HG03196 (cell line): Measurements from ENCODE around the gene KSR1.
"Not testable (repeated sequence)": the region's sequence is repeated elsewhere in the genome, so short reads cannot be mapped to it uniquely, and the experiment has no call there.

ENCODE experiments used
- ATAC-seq: cut with Tn5 transposase; IDR thresholded peaks from one replicate; pipeline ENCODE4 v1.9.1; 2021; ENCODE audit not compliant: unreplicated experiment

The KSR1 gene

GRCh38 chr17:27425991-27426390, 30.3 kb upstream of the KSR1 start:
- ATAC-seq: no peak

GRCh38 chr17:27426471-27426870, 29.8 kb upstream of the KSR1 start:
- ATAC-seq: not testable (repeated sequence)

GRCh38 chr17:27427166-27427862, 28.9 kb upstream of the KSR1 start:
- not testable (repeated sequence) for ATAC-seq

DNA sequence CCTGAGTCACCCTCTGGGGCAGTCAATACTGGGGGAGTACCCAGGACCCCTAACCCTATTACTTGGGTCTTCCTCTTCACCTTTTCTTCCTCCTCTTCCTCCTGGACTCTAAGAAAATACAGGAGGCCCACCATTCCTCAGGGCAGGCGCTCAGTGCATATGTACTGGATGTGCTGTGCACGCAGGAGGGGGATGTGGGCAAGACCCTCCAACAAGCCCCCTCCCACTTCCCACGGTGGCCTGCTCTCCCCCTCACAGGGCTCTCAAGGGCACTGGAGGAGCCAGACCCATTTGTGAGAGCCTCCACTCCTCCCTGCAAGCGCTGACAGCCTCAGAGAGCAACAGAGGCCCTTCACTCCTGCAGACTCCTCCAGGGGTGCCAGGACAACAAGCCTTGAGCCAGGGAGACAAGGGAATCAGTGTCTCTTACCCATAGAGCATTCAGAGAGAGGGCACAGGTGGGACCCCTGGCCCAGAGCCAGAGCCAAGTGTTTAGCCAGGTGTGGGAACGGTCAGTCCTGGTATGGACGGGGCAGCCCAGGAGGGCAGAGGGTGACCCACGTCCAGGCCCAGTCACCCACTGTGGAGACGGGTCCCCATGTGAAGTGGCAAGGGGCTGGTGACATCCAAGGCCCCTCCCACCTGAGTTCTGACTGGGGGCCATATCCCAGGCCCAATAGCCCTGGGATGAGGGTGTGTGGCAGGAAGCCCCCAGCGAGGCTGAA, 27.3 kb upstream of the KSR1 start:
- ATAC-seq: no peak

DNA sequence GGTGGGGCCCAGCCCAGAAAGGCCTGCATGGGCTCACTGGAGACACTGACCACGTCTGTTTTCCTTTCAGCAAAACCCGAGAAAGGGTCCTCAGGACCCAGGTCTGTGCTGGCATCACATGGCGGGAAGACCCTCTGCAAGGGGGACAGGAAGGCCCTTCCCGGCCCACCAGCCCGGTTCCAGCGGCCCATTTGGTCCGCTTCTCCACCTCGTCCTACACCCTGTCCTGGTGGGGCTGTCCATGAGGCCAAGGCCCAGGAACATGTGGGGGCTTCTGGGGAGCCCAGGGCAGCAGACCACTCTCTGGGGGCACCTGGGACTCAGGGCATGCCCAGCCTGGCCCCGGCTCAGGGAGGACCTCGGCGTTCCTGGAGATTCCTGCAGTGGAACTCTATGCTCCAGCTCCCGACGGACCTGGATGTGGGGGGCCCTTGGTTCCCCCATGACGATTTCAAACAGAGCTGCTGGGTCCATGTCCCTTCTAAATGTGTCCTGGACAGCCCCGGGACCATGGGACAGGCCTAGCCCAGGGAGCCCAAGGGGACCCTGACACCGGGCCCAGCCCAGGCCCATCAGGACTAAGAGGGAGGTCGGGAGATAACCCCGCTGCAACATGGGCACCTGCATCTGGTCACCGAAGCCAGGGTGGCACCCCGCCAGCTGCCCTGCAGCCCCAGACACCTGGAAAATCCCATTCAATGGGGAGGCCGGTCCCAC, 26.4 kb upstream of the KSR1 start:
- ATAC-seq: no peak

GRCh38 chr17:27430383-27430840, 25.8 kb upstream of the KSR1 start:
- ATAC-seq: no peak

- ATAC-seq: no peak
These were observed 25.3 kb upstream of the KSR1 start for GRCh38 chr17:27430882-27431491.

- ATAC-seq: no peak
These were observed 22.7 kb upstream of the KSR1 start for GRCh38 chr17:27433521-27433920.

GRCh38 chr17:27435431-27436070, 20.7 kb upstream of the KSR1 start:
- not testable (repeated sequence) for ATAC-seq

DNA sequence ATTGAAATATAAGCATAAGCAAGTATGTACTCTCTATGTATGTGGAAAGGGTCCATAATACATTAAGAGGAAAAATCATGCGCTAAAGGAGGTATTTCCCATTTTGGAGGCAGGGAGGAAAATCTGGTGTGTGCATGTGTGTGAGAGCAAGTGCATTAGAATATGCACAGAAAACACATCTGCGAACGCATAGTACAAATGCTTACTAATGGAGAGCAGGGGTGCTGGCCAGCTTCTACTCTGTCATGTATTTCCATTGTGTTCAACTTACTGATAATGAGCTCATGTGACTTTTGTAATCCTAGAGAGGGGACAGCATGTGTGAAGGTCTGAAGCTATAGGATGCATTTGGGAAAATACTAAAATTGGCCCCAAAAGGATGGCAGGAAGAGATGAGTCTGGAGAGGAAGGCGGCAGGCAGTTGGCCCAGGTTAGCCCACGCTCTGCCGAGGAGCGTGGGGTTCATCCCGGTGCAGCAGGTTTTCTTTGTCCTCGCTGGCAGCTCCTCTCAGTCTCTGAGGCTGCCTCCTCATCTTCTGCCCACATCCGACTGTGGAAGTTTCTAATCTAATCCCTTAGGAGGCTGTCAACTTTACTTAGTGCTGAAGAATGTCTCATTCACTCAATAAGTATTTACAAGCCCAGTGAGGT, 17.8 kb upstream of the KSR1 start:
- no peak for ATAC-seq

DNA sequence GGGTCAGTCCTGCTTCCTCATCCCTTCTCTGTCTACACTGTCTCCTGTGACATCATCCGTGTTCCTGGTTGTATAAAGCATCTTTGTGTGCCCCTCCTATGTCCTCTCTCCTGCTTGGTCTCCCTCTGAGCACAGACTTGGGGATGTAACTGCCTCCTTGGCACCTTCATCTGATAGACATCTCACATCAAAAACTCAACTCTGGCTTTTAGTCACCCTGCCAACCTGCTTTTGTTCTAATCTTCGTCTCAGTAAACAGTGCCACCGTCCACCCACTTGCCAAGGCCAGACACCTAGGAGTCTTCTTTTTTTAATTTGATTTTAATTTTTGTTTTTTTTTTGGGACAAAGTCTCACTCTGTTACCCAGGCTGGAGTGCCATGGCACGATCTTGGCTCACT, 16.9 kb upstream of the KSR1 start:
- no peak for ATAC-seq

DNA sequence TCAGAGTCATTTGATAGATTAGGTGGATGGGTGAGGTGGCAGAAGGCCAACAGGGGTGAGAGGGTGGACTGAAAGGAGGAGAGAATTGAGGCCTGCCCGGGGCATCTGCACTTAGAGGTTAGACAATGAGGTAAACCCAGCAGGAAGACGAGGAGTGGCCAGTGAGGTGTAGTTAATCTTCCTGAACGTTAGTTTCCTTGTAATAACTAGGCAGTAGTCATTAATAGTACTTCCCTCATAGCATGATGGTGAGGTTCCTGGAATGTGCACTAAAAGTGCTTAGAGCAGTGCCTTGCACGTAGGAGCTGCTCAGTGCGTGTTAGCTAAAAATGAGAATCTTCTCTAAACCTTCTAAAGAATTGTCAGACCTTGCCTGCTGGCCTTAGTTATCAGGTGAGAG, 13.5 kb upstream of the KSR1 start:
- ATAC-seq: no peak

GRCh38 chr17:27443491-27443890, 12.8 kb upstream of the KSR1 start:
- ATAC-seq: no peak

DNA sequence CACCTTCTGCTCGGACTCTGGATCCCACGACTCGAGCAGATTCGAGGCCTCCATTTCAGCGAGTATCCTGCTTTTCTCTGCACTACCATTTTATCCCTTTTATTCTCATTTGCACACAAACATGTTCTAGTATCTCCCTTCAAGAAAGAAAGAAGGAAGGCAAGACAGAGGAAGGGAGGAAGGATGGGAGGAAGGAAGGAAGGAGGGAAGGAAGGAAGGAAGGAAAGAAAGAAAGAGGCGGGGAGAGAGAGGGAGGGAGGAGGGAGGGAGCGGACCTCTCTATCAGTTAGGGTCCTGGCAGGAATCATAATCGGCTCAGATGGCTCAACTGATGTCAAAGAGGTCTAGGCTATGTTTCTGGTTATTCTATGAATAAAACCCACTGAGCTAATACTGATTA, 10.3 kb upstream of the KSR1 start:
- ATAC-seq: no peak

- no peak for ATAC-seq
These were observed 9.5 kb upstream of the KSR1 start for GRCh38 chr17:27446569-27447301.

- ATAC-seq: not testable (repeated sequence)
These were observed 7.7 kb upstream of the KSR1 start for GRCh38 chr17:27448534-27448933.

DNA sequence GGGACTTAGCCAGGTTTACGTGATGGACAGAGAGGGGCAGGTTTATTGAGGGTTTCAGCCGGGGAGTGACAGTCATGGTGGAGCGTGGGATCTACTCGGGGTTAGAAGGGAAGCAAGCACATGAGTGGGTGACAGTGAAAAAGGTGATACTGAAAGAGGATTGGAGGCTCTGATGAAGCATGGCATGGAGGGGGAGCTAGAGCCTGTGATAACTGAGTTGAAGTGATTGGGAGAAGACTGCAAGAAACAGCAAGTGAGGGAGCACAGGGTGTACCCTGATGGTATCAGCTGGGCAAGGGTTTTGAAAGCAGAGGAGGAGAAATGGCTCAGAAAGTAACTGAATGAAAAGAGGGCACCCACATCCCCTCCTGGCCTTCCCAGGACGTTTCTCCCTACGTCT, 6.7 kb upstream of the KSR1 start:
- no peak for ATAC-seq

- no peak for ATAC-seq
These were observed 6.3 kb upstream of the KSR1 start for GRCh38 chr17:27449988-27450387.

GRCh38 chr17:27450416-27450815, 5.8 kb upstream of the KSR1 start:
- ATAC-seq: no peak

DNA sequence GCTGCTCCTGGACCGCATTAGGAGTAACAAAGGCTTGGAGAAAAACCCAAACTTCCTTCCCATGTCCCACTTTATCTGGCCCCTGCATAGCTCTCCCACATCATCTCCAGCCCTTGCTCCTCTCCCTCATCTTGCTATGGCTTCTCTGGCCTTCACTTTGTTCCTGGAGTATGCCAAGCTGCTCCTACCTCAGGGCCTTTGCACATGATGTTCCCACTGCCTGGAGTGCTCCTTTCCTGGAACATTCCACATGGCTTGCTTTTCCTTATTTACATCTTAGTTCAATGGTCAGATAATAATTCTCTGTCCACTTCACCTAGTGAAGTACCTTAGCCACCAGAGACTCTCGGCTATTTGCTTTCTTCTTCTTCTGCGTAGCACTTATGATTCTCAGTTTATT, 4.3 kb upstream of the KSR1 start:
- ATAC-seq: no peak
